HG02852 (cell line): ENCODE results near the gene KRT5.

Source experiments
- ATAC-seq: cut with Tn5 transposase; IDR thresholded peaks from one replicate; pipeline ENCODE4 v1.9.1; 2021; ENCODE audit warnings: mild to moderate bottlenecking, moderate library complexity; ENCODE audit not compliant: unreplicated experiment

KRT5 gene

GRCh38 chr12:52539083-52539820 is 19.1 kb upstream of the KRT5 start:
- ATAC-seq, result no peak

DNA sequence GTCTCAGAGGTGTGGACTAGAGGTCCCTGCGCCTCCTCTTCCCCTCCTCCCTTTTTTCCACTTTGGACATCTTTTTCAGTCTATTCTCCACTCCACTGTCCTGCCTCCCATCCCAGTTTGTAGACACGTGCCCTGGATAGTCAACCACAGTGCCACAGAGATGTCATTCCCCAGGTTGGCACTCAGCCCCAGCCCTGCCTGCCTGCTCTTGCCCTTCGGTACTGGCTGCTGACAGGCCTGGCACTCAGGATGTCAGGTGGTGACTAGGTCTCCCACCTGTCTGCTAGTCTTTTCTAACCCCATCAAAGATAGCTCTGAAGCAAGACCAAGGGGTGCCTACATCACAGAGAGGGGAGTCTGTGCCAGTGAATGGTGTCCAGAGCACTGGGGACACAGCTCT is 16.9 kb upstream of the KRT5 start:
- ATAC-seq, result no peak

DNA sequence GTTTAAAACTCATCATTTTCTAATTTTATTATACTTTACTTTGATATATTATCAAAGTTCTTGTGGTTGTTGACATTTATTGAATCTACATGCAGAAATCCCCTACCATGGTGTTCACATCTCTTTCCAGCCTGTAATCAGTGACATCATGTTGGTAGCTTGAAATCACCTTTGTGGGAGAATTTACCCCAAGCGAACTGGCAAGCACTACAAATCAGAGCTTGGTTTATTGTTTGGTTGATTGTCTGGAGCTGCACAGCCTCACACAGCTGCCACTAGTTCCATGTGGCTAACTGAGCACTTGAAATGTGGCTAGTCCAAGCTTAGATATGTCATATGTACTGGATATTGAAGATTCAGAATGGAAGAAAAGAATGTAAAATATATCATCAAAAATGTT is 15.4 kb upstream of the KRT5 start:
- ATAC-seq, result no peak

DNA sequence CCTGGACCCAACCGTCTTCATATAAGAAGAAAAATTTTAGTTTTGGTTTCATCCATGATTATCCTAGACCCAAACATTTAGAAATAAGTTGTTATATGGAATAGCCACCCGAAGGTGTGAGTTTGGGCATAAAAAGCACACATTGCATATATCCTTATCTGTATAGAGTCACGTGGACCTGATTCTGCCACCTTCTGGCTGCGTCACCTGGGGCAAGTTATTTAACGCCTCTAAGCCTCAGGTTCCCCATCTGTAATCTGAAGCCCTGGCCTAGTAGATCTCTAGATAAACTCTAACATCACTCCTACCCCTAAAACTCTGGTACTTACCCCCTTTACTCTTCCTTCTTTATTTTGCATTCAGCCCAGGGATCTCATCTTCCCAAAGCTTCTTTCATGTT is 14.3 kb upstream of the KRT5 start:
- no peak for ATAC-seq

DNA sequence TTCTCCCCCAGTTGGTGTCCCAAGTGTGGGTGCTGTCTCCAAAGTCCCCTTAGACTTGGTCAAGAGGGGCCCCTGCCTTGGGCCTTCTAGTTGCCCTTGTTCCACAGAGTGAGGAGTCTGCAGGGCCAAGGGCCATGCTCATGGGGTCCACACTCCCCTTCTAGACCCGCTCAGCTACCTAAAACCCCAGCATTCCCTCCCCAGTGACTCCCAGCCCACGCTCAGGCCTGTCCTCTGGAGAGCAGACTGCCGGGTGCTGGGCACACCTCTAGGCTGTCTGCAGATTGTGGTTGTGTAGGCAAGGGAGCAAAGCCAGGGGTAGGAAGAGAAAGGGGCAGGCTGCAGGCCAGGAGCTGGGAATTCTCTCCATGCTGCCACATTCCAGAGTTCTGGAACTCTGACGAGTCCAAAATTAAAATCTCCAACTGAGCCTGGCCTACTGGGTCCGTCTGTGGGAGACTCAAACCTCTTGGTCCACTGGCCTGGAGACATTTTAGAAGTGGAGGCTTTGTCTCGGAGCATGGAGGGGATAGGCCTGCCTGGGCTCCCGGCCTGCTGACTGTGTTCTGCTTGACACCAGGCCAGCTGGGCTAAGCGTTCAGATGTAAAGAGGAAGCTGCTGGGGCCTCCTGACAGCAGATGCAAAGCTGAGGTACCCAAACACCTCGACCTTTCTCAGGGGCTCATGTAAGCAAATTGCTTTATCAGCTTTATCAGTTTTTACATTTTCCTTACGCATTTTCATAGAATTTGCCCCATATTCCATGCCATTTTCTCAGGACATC is 13.7 kb upstream of the KRT5 start:
- no peak for ATAC-seq

- ATAC-seq, result no peak
Measured at GRCh38 chr12:52532636-52533035, 12.4 kb upstream of the KRT5 start.

- ATAC-seq, result no peak
Measured at GRCh38 chr12:52531566-52532300, 11.5 kb upstream of the KRT5 start.

DNA sequence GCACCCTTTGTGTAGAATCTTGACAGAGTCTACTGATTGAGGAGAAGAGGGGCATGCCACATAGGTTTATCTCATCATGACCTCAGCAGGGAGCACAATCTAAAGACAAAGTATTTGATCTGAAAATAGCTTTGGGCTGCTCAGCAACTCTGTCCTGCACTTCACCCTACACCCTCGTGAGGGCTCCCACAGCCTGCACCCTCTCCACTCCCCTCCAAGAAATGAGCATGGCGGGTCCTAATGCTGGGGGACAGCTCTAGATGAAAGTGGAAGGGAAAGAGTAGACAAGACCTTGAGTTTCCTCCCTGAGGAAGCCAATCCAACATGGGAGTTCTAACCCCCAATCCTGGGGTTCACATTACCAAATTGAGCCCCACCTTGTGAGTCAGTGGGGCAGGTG is 10.7 kb upstream of the KRT5 start:
- ATAC-seq, result no peak

DNA sequence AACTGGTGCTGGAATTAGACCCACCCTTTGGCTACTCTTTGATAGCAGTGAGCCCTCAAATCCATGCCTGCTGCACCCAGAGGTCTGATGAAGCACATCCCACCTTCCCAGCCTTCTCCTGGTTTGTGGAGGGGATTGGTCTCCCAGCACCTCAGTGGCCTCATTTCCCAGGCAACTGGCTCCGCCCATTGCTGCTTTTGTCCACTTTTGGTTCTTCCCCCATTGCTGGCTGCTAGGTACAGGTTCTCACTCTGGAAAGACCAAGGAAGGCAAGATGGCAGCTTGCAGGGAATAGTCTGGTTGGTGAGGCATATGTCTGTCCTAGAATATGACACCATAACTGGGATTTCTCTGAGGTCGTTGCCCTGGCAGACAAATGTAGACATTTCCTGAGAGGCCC is 10.2 kb upstream of the KRT5 start:
- ATAC-seq, result no peak

- no peak for ATAC-seq
Measured at GRCh38 chr12:52529846-52530245, 9.7 kb upstream of the KRT5 start.

GRCh38 chr12:52529417-52529816 is 9.2 kb upstream of the KRT5 start:
- ATAC-seq, result no peak

- ATAC-seq, result no peak
Measured at GRCh38 chr12:52528641-52529143, 8.5 kb upstream of the KRT5 start.

DNA sequence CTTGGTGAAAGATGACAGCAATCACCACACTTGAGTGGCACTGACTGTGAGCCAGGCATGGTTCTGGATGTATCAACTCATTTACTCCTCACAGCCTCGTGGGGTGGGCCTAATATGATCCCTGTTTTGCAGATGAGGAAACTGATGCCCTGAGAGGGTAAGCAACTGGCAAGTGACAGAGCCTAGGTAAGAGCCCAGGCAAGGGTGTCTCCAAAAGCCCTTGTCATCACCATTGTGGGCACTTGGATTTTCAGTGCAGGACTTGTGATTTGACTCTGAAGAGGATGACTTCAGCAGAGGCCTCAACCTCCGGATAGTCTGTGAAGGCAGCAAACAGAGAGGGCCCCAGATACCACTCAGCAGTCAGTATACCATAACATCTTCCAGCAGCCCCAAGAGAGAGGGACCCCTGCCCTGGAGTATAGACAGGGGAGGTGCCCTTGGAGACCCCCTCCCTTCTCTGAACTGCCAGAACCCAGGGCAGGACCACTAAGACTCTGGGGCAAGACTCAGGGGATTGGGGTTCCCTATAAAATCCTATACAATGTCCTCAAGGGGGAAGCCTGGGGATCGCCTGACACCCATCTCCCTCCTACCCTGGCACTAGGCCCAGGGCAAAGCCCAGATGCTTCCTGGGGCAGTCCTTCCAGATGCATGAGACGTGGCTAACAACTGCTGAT is 7.1 kb upstream of the KRT5 start:
- ATAC-seq, result no peak

GRCh38 chr12:52526511-52526951 is 6.3 kb upstream of the KRT5 start:
- ATAC-seq, result no peak

DNA sequence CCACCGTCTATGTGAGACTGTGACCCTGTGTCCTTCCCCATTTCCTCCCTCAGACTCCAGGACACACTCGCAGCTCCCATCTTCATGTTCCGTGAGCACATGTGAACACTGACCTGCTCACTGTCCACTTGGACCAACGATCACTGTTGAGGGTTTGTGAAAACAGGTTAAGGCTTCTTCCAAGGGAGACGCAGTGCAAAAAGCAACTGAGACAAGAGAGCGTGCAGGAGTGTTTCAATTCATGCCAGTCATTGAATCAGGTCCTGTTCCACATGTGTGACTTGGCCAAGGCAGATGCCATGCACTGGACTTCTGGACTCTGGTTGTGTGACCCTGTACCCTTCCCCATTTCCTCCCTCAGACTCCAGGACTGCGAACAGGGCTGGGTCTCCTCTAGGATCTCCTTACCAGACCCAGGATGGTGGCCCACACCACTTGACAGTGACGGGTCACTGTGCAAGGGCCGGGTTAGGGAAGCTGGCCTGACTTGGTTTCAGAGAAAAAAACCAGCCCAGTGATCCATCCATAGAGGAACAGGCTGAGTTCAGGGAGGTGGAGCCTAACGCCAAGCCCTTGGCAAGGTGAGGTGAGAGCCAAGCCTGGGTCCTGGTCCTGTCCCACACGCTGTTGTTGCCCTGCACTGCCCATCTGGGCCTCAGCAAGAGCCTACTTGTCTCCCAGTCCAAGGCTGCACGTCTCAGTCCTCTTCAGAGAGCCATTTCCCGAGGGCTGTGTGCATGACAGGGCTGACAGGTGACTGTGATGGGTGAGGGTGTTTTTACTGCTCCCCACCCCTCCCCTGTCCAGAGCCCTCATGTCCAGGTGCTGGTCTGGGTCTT is 5.7 kb upstream of the KRT5 start:
- no peak for ATAC-seq

- ATAC-seq, result peak; percentile 52
Measured at GRCh38 chr12:52524898-52525591, 4.9 kb upstream of the KRT5 start.

- no peak for ATAC-seq
Measured at GRCh38 chr12:52524241-52524897, 4.2 kb upstream of the KRT5 start.

- ATAC-seq, result no peak
Measured at GRCh38 chr12:52523824-52524223, 3.6 kb upstream of the KRT5 start.
